SW 1271 (cell line): ENCODE results near the gene ZCCHC18.
"Not testable (repeated sequence)": the region's sequence is repeated elsewhere in the genome, so short reads cannot be mapped to it uniquely, and the experiment has no call there.

Experiments used
- DNase-seq, 2 experiments: peaks; one replicate each; lab custom pipeline; 2025; lab: John Stamatoyannopoulos, UW

Gene ZCCHC18

DNA sequence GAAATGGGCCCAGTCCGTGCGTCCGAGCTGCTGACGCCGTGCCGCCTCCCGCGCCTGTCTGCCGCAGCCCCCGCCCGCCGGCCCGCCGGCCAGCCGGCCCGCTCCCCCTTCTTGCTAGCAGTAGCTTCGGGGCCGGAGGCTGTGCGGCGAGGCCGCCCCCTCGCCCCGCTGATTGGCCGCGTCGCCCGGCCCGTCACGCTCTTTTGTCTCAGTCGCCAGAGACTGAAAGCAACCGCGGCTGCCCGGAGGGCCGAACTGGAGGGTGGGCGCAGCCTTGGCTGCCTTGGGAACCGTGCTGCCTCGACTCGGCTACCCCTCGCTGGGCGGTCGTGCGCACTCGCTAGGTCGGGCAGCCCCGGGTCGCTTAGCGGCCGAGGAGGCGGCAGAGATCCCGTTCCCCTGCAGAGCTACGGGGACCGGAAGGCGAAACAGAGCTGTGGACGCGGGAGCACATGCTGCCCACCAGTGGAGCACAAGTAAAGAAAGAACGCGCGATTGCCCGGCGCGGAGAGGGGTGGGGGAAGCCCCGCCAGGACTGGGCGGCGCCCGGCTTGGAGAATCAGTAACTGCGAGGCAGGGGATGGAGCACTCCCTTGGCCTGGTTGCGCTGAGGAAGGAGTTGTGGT, at the start of gene ZCCHC18:
Gene ZCCHC18, plus strand, starts transcription at position 198 of the 626 bp plus-strand sequence. CDS start 1,589 bp downstream, outside the sequence.
- peak; percentile 0 to 23 for DNase-seq

DNA sequence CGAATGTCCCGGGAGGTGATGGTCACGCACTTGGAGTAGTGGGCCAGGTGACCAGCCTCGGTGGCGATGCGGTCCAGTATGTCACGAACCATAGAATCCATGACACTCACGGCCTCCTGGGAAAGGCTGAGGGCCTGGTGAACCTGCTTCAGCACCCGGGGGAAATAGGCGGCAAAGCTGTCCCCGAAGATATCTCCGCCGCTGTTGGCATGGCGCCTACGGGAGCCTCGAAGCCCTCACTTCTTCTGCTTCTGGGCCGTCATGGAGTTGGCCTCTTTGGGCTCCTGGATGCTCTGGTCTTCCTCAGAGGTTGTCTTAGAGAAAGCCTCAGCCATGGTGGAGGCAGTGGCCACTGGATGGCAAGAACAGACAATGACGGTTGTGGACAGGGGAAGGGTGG, 49.7 kb upstream of the ZCCHC18 start:
- not testable (repeated sequence) for DNase-seq

DNA sequence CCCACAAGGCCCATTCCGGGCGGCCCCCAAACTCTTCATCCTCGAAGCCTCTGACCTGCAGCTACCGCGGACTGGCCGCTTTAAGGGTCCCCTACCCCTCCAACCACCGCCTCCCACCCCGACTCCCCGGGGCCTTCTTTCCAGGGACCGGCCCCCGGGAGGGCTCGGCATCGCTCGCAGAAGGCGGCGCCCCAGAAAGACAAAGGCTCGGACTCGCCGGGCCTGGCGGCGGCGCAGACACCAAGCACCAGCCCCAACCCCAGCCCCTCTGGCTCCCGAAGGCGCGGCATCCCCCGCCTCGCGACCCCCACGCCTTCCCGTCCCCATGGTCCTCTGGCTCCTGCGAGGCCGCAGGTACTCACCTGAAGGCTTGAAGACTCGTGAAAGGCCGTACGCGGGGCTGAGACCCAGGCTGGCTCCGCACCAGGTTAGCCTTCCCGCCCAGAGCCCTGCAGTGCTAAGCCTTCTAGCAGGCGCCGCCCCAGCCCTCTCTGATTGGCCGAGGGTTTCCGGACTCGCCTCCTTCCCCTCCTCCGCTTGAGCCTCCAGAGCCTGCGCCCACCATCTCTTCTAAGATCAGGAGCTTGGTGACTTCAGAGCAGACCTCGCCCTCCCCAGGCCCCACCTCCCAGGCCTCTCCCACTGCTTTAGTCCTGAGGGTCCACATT, 36.4 kb upstream of the ZCCHC18 start, which contains the start of gene TMSB15C:
Gene TMSB15C, minus strand, starts transcription at position 459 of the 668 bp plus-strand sequence.
- DNase-seq: not testable (repeated sequence)

DNA sequence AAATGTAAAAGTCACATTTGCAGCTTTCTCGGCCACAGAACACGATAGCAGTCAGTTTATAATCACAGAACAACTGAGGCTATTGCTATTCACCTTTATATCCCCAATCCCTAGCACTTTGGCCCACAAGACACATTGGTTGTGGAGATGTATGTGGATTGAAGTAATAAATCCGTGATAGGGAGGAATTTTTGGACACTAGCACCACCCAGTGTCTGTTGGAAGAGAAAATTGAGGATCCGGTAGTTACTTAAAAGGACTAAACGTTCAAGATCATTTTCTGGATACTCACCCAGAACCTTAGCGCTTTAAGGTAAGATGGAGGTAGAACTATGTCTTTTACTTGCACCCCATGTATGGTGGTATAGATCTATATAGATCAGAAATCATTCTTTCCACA, 34.5 kb upstream of the ZCCHC18 start:
- not testable (repeated sequence) for DNase-seq

DNA sequence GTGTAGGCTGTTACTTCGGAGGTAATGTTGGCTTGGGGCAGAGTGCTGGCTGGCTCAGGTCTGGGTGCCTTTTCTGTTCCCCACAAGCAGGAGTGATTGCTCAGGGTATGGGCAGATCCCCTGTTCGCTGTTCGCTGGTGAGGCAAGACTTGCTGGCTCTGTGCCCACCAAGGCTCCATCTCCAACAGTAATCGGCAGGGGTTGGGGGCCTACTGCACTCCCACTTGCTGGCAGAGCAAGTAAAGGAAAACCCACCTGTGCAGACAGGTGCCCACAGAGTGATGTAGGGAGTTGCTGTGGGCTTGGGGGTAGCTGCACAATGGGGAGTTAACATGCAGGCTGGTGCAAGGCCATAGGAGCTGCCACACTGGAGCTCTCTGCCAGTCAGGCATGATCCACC, 28.3 kb upstream of the ZCCHC18 start:
- DNase-seq: no peak

DNA sequence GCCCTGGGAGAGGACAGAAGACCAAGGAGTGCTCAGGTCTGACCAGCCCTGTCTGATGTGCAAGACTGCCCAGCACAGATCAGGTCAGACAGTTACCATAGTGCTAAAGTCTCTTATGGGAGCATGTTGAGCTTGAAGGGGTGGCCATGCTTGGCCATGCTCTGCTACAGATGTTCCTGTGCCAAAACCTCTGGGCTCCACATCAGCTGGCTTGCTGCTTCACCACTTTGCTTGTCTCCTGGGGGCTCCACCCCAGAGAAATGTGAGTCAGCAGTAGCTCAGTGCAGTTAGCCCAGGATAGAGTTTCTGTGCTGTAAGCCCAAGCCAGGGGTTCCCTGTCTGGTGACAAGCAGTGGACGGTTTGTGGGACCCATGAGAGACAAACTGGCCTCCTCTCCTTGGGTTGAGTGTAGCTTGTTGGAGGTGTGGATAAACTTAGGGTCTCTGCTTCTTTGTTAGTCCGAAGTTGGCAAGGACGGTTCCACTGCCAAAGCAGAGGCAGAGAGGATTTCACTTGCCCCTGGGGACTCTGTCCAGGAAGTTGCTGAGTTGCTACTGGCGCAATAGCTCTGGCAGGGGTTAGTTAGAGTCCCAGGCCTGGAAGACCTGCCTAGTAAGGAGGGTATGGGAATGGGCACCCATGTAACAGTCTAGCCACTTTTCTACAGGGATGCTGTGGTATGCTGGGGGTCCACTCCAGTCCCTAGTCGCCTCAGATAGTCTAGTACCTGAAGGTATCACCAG, 27.6 kb upstream of the ZCCHC18 start:
- no peak for DNase-seq

DNA sequence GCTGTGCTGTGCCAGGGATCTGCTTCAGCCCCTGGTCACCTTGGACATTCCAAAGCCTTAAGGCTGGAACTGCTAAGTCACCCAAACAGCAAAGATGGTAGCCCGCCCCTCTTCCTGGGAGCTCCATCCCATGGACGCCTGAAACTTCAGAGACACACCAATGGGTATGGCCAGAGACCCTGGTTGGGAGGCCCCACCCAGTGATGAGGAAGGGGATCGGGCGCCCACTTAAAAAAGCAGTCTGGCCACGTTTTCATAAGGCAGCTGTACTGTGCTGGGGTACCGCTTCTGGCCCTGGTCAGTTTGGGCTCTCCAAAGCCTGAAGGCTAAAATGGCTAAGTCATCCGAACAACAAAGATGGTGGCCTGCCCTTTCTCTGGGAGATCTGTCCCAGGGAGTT, 26.8 kb upstream of the ZCCHC18 start:
- no peak for DNase-seq

DNA sequence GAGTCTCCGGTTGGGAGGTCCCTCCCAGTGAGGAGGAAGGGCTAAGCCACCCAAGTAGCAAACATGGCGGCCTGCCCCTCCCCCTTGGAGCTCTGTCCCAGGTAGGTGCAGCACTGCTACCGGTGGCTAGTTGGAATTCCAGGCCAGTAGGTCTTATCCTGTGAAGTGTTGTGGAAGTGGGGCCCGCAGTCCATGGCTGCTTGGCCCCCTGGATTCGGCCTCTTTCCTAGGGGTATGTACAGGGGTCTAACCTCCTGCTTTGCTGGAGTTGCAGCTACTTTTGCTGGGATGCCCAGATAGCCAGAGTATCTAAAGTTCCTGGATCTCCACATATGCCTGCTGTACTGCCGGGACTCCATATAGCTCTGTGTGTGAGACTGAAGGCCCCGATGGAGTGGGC, 26.4 kb upstream of the ZCCHC18 start:
- DNase-seq: no peak

DNA sequence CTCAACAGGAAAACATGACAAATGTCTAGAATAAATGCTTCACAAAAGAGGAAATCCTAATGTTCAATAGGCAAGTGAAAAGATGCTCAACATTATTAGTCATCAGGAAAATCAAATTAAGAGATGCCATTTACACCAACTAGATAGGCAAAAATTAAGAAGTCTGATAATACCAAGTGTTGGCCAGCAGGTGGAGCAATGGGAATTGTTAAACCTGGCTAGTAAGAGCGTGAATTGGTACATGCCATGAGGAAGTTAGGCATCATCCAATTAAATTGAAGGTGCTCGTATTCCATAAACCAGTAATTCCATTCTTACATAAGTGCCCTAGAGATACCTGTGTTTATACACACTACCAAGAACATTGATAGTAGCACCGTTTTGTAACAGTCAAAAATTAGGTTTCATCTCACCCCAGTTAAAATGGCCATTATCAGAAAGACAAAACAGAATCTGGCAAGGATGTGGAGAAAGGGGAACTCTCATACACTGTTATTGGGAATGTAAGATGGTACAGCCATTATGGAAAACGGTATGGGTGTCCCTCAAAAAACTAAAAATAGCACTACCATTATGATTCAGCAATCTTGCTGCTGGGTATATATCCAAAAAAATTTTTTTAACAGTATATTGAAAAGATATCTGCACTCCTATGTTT, 14.0 kb upstream of the ZCCHC18 start:
- peak in 1 of 2 experiments; percentile 21 for DNase-seq

DNA sequence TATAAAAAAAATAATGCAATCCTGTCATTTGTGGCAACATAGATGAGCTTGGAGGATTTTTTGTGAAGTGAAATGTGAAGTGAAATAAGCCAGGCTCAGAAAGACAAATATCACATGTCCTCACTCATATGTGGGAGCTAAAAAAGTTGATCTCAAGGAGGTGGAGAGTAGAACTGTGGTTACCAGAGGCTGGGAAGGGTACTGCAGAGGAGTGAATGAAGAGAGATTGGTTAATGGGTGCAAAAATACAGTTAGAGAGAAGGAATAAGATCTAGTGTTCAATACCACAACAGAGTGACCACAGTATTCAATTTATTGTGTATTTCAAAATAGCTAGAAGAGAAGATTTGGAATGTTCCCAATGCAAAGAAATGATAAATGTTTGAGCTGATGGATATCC, 13.4 kb upstream of the ZCCHC18 start:
- no peak for DNase-seq

DNA sequence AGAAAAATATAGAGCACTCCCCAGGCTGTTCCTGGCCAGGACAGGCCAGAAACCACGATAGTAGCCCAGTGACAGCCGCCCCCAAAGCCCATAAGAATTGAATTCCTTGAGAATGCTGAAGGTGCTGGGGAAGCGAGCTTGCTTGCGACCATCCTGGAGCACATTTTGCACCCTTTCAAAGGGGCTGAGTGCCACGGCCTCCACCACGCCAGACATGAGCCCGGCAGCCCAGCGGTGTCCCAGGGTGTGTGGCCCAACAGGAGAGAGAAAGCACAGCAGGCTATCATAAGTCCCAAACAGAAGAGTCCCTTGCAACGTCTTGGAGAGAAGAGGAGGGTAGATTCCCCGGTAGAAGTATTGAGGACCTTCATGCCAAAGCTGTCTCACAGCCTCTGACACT, 7.6 kb upstream of the ZCCHC18 start:
- no peak for DNase-seq

DNA sequence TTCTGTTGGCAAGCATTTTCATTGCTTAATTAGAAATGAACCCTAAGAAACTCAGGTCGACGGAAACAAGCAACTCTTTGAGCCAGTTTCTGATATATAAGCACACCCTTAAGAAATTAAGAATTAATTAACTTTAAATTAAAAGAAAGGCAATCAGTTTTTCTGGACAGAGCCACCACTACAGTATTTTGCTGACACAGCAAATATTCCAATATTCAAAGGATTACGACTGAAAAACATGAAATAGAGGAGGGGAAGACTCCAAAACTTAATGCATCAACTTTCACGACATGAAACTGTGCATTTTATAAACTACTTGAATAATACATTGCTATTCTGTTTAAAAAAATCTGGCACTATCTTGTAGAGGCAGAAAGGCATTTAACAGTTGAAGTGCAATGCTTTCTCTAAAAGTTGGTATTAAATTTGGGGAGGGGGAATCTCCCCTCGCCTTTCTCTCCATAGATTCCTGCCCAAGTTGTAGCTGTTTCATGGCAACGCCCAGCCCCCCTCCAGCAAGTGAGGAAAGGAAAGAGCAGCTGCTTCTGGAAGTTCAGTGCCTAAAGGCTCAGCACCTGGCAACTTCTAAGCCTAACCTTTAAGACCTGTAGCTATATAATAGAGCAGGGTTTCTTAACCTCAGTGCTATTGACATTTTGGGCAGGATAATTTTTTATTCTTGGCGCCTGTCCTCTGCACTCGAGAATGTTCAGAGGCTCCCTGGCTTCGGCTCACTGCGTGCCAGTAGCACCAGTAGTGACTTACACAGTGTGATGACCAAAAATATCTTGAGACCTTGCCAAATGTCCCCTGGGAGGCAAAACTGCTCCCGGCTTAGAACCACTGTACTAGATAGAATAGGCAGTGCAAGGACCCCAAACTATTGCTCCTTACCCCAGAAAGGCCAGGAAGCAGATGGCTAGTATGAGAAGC, 6.7 kb upstream of the ZCCHC18 start:
- no peak for DNase-seq

DNA sequence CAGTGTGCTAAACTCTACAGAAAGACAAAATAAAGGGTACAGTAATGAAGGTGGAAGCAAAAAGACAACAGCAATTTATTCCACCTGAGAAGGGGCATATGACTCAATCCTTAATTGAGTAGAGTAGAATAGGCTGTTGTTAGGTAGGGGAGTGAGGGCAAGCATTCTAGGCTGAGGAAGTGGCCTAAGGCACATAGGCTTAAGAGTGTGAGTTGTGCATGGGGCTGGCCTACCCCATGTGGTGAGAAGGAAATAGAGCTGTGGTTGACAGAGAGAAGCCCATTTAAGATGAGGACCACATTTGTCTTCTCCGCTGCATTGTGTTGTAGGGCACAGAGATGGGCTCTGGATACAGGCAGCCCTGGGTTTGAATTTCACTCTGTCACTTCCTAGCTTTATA, 3.4 kb upstream of the ZCCHC18 start:
- DNase-seq: no peak

DNA sequence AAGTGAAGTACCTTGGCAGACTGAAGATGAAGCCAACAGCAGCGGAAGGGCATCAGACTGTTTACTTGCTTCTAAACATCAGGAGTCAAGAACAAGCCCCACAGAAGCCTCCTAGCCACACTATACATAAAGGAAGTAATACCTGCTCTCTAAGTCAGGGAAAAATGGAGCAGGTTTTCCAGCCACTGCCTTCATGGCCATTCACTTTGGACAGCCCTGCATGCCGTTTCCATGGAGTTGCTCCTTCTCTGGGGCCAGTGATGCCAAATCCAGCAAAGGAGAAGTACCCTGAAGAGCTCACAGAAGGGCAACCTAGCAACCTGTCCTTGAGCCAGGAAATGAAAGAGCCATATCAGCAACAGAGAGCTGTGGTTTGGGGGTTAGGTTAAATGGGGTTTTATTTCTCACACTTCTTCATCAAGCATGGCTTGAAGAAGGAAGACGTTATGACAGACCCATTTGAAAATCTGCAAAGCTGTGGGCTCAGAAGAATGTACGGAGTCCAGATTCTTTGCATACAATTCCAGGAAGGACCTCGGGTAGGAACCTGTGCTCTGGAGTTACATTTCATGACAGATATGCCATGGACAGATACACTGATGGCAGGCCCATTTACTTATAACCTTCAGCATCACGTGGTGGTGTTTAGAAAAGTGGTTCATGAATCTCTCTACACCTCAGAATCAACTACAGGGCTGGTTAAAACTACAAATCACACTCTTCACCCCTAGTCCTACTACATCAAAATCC, 1.7 kb upstream of the ZCCHC18 start:
- DNase-seq: not testable (repeated sequence)

DNA sequence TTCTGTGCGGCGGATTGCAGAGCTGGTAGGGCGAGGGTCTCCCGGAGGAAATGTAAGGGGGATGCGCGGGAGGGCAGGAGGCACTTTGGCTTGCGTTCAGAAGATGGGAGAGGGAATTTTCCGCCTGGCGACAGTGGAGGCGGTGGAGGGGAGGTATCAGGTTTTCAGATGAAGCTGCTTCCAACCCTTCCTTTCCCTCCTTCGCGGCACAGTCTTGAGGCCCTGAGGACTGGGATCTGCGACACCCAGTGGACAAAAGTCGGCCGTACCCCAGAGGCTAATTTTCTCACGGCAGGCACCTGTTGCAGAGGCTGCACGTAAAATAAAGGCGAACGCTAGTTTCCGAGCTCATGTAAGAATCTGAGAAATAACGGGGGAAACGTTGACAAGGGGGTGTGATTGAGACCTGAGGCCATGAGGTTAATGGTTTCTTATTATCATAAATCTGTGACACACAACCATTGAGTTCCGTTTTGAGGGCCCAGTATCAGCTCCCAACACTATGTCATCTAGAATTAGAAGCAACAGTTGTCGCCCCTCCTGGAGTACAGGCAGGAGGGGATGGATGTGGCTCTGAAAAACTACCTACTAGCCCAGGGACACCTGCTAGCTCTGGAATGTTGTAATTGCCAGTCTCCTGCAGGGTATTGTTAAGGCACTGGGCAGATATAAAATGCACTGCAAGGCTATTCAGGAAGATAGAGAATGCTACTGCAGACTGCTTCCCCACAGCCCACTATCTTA, 1.1 kb downstream of the ZCCHC18 start:
- DNase-seq: peak; percentile 2 to 35

DNA sequence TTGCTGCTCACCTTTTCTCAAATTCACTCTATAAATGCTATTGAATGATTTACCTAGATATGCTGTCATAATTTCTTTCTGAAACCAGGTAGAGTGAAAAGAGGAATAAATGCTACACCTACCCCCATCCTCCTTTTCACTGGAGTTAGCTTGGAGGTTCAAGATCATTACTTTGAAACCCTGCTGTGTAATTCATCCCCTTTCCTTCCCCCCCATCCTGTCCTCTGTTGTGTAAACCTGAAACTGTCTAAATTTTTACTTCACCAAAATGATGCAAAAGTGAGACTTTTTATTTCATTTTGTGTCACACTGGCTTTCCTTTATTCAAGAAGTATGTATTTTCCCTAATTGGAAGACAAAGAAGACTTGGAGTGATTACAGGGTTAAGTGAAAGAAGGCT, 5.4 kb downstream of the ZCCHC18 start:
- DNase-seq: no peak

DNA sequence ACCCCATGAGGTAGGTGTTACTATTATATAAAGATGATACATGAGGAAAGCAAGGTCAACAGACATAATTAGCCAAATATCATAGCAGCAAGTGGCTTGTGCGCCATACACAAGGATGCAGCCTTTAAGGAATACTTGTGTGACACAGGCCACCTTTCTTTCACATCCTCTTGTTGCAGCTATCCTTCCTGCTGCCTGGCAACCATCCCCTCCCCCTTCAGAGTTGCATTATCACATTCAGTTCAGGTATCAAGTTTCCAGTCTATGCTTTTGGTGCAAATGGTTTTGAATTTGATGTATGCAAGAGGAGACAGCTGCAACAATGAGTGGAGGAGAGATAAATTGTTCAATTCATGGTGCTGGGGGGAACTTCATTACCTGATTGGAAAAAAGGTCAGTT, 6.4 kb downstream of the ZCCHC18 start:
- DNase-seq: no peak

DNA sequence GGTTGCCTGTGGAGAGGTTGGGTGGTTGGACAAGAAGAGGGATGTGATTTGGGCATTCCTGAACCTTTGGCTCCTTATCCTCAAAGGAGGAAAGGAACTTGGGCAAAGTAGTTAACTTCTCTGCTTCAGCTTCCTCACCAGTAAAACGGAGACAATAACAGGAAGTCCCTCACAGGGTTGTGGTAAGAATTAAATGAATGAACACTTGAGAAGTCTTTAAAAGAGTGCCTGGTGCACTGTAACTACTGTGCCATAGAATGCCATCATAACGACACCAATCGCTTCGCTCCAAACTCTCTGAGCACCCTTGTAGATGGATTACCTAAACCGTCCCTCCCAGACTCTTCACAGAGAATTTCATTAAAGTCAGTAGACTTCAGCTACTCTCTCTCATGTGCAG, 10.5 kb downstream of the ZCCHC18 start:
- DNase-seq: no peak

DNA sequence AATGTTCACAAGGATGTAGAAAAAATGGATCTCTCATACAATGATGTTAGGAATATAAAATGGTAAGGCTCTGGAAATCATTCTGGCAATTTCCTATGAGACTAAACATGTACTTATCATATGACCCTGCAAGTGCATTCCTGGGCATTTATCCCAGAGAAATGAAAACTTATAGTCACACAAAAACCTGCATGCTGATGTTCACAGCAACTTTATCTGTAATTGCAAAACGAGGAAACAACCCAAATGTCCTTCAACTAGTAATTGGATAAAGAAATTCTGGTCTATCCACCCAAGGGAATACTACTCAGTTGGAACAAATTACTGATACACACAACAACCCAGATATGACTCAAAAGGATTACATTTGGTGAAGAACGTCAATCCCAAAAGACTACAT, 14.5 kb downstream of the ZCCHC18 start:
- DNase-seq: no peak

DNA sequence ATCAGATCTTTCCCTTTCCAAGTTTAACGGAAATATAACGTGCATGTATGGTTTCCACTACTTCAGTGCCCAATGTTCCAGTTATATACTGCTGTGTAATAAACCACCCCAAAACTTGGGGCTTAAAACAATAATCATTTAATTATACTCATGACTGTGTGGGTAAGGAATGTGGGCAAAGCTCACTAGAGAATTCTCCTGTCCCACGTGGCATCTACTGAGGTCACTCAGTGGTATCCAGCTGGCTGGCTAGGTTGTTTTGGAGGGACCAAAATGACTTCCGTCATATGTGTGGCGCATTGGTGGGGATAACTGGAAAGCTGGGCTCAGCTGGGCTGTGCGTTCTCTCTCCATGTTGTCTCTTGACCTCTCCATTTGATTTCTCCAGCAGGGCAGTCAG, 18.5 kb downstream of the ZCCHC18 start:
- DNase-seq: no peak
